HEK293T (cell line): Measurements from ENCODE around the gene TRIM24.

Experiments
- ARNT ChIP-seq: fragments of 450-650 bp; IDR thresholded peaks from 2 replicates; pipeline ENCODE4 v1.6.1; 2017; ENCODE audit warnings: mild to moderate bottlenecking
- ELF4 ChIP-seq: fragments of 450-650 bp; IDR thresholded peaks from 2 replicates; pipeline ENCODE4 v1.6.1; 2017; ENCODE audit warnings: antibody characterized with exemption
- FOXA1 ChIP-seq: fragments of 450-650 bp; IDR thresholded peaks from 2 replicates; pipeline ENCODE4 v1.6.1; 2016; ENCODE audit warnings: mild to moderate bottlenecking
- FOXM1 ChIP-seq: fragments of 450-650 bp; IDR thresholded peaks from 2 replicates; pipeline ENCODE4 v1.6.1; 2017; ENCODE audit warnings: mild to moderate bottlenecking, borderline replicate concordance
- LEF1 ChIP-seq: fragments of 450-650 bp; IDR thresholded peaks from 2 replicates; pipeline ENCODE4 v1.6.1; 2017; ENCODE audit warnings: mild to moderate bottlenecking, borderline replicate concordance
- NFRKB ChIP-seq: fragments of 450-650 bp; IDR thresholded peaks from 2 replicates; pipeline ENCODE4 v1.6.1; 2016; ENCODE audit warnings: mild to moderate bottlenecking, moderate library complexity
- SP1 ChIP-seq: fragments of 450-650 bp; IDR thresholded peaks from 2 replicates; pipeline ENCODE4 v1.6.1; 2017
- TARDBP ChIP-seq: fragments of 450-650 bp; IDR thresholded peaks from 2 replicates; pipeline ENCODE4 v1.6.1; 2016

GRCh38 chr7:138500892-138501291 is 40.8 kb downstream of the TRIM24 start:
- TF ChIP-seq SP1 (no peak), FOXA1 (no peak), LEF1 (no peak), TARDBP (no peak), FOXM1 (no peak), ELF4 (no peak), NFRKB (no peak), ARNT (no peak)
